HEK293T (cell line): ENCODE data around the gene C10orf71.

Source experiments
- CTCF ChIA-PET: fragments of 350-600 bp; formaldehyde crosslinking; extraction: SDS; loops from one replicate; lab custom pipeline; 2021; ENCODE audit warnings: antibody characterized with exemption, inconsistent platforms; lab: Yijun Ruan, JAX
- POLR2A ChIA-PET: fragments of 350-600 bp; formaldehyde crosslinking; extraction: SDS; loops from one replicate; lab custom pipeline; 2020; ENCODE audit warnings: antibody characterized with exemption, inconsistent platforms; lab: Yijun Ruan, JAX
- DNase-seq: peaks from one replicate; pipeline ENCODE4 v3.0.0; 2012; ENCODE audit warnings: mixed read lengths; ENCODE audit errors: extremely low spot score
- ARNT ChIP-seq: fragments of 450-650 bp; IDR thresholded peaks from 2 replicates; pipeline ENCODE4 v1.6.1; 2017; ENCODE audit warnings: mild to moderate bottlenecking
- BHLHE40 ChIP-seq: fragments of 450-650 bp; IDR thresholded peaks from 2 replicates; pipeline ENCODE4 v1.6.1; 2016; ENCODE audit warnings: mild to moderate bottlenecking, moderate library complexity, borderline replicate concordance
- CTBP1 ChIP-seq: fragments of 450-650 bp; IDR thresholded peaks from 2 replicates; pipeline ENCODE4 v1.6.1; 2016; ENCODE audit warnings: borderline replicate concordance
- ELF4 ChIP-seq: fragments of 450-650 bp; IDR thresholded peaks from 2 replicates; pipeline ENCODE4 v1.6.1; 2017; ENCODE audit warnings: antibody characterized with exemption
- FOXA1 ChIP-seq: fragments of 450-650 bp; IDR thresholded peaks from 2 replicates; pipeline ENCODE4 v1.6.1; 2016; ENCODE audit warnings: mild to moderate bottlenecking
- FOXK2 ChIP-seq: fragments of 450-650 bp; IDR thresholded peaks from 2 replicates; pipeline ENCODE4 v1.6.1; 2016; ENCODE audit warnings: mild to moderate bottlenecking
- FOXM1 ChIP-seq: fragments of 450-650 bp; IDR thresholded peaks from 2 replicates; pipeline ENCODE4 v1.6.1; 2017; ENCODE audit warnings: mild to moderate bottlenecking, borderline replicate concordance
- HDGF ChIP-seq: fragments of 450-650 bp; IDR thresholded peaks from 2 replicates; pipeline ENCODE4 v1.6.1; 2017; ENCODE audit warnings: antibody characterized with exemption, borderline replicate concordance
- L3MBTL2 ChIP-seq: fragments of 450-650 bp; conservative IDR thresholded peaks from 2 replicates; pipeline ENCODE4 v1.6.1; 2016; ENCODE audit warnings: mild to moderate bottlenecking
- LEF1 ChIP-seq: fragments of 450-650 bp; IDR thresholded peaks from 2 replicates; pipeline ENCODE4 v1.6.1; 2017; ENCODE audit warnings: mild to moderate bottlenecking, borderline replicate concordance
- NFRKB ChIP-seq: fragments of 450-650 bp; IDR thresholded peaks from 2 replicates; pipeline ENCODE4 v1.6.1; 2016; ENCODE audit warnings: mild to moderate bottlenecking, moderate library complexity
- SP1 ChIP-seq: fragments of 450-650 bp; IDR thresholded peaks from 2 replicates; pipeline ENCODE4 v1.6.1; 2017
- SUZ12 ChIP-seq: fragments of 450-650 bp; IDR thresholded peaks from 2 replicates; pipeline ENCODE4 v1.6.1; 2016; ENCODE audit warnings: mild to moderate bottlenecking
- TARDBP ChIP-seq: fragments of 450-650 bp; IDR thresholded peaks from 2 replicates; pipeline ENCODE4 v1.6.1; 2016
- ZNF384 ChIP-seq: fragments of 450-650 bp; IDR thresholded peaks from 2 replicates; pipeline ENCODE4 v1.6.1; 2016
- TF ChIP-seq, protein P1 (sequence below): fragments of 450-650 bp; IDR thresholded peaks from 2 replicates; pipeline ENCODE4 v1.6.1; 2016

The C10orf71 gene

GRCh38 chr10:49268185-49268584 is 30.8 kb upstream of the C10orf71 start:
- no peak for DNase-seq
- ChIA-PET CTCF (no interaction called here), POLR2A (no interaction called here)
- TF ChIP-seq BHLHE40 = no peak

GRCh38 chr10:49269523-49269922 is 29.4 kb upstream of the C10orf71 start:
- no peak for DNase-seq
- POLR2A ChIA-PET = no interaction called here
- CTCF ChIA-PET = no interaction called here
- TF ChIP-seq SUZ12 = no peak
- TF ChIP-seq CTBP1 = no peak
- TF ChIP-seq ZNF384 = no peak
- TF ChIP-seq BHLHE40 = no peak
- no peak for TF ChIP-seq FOXM1
- TF ChIP-seq ARNT = no peak
- TF ChIP-seq FOXA1 = no peak
- TF ChIP-seq FOXK2 = no peak
- TF ChIP-seq TARDBP = no peak
- no peak for TF ChIP-seq NFRKB

GRCh38 chr10:49270565-49270964 is 28.4 kb upstream of the C10orf71 start:
- ChIA-PET CTCF (no interaction called here), POLR2A (no interaction called here)
- no peak for DNase-seq
- TF ChIP-seq NFRKB = no peak
- TF ChIP-seq ARNT = no peak
- TF ChIP-seq TARDBP = no peak
- TF ChIP-seq L3MBTL2 = no peak
- TF ChIP-seq ZNF384 = no peak
- no peak for TF ChIP-seq LEF1

DNA sequence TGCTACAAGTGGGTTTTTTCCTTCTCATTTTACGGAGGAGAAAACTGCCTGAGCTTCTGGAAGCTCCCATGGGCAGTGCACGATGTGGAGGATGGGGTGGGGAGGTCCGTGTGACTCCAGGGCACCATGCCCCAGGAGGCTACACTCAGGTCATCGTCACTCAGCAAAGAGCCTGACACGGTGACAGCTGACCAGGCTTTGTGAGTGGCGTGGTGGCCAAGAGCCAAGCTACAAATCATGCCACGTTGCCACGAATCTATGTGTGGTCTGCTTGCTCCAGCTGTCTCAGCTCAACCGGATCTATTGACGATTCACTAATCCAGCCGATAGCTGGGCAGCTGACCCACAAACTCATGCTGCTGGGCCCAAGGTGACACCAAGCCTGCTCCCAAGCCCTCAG is 27.6 kb upstream of the C10orf71 start:
- POLR2A ChIA-PET = no interaction called here
- no peak for DNase-seq
- CTCF ChIA-PET = no interaction called here
- no peak for TF ChIP-seq SUZ12
- no peak for TF ChIP-seq HDGF
- no peak for TF ChIP-seq FOXA1
- no peak for TF ChIP-seq ELF4
- TF ChIP-seq L3MBTL2 = no peak

DNA sequence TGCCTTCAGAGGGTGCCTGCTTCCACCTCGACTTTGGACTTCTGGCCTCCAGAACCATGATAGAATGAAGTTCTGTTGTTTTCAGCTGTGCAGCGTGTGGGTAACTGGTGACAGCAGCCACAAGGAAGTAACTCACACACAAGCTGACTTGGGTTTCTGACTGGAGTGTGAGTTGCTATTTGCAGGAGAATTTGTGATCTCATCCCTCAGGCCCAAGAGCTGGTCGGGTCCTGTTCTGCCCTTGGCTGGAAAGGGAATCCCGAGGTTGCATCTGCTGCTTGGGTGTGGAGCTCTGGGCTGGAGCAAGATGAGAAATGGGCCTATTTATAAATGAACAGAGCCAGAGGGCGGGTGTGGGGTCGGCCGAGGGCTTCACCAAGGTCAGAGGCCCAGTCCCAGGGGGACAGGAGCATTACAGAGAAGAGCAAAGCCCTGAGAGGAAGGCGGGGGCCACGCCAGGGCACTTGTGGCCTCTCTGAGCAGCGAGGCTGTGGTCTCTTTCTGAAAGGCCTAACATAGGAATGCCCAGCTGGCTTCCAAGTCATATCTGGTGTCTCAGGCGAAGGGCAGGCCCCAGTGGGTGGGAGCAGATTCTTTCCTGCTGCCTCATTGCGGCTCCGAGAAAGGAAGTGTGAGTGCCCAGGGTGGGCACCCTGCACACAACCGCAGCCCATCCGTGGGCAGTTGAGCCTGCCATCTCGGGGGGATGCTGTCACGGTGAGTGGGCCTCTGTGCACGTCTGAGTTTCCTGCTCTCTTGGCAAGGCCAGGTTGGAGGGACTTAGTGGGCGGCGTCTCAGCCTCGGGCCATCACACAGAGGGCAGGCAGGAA is 26.5 kb upstream of the C10orf71 start:
- ChIA-PET POLR2A (no interaction called here), CTCF (no interaction called here)
- TF ChIP-seq, protein P1, sequence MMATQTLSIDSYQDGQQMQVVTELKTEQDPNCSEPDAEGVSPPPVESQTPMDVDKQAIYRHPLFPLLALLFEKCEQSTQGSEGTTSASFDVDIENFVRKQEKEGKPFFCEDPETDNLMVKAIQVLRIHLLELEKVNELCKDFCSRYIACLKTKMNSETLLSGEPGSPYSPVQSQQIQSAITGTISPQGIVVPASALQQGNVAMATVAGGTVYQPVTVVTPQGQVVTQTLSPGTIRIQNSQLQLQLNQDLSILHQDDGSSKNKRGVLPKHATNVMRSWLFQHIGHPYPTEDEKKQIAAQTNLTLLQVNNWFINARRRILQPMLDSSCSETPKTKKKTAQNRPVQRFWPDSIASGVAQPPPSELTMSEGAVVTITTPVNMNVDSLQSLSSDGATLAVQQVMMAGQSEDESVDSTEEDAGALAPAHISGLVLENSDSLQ = no peak
- TF ChIP-seq FOXA1 (no peak), ARNT (no peak), TARDBP (no peak), SUZ12 (no peak), FOXM1 (no peak), BHLHE40 (no peak), ELF4 (no peak), L3MBTL2 (no peak), LEF1 (no peak), CTBP1 (no peak), FOXK2 (no peak), HDGF (no peak)
- no peak for DNase-seq

DNA sequence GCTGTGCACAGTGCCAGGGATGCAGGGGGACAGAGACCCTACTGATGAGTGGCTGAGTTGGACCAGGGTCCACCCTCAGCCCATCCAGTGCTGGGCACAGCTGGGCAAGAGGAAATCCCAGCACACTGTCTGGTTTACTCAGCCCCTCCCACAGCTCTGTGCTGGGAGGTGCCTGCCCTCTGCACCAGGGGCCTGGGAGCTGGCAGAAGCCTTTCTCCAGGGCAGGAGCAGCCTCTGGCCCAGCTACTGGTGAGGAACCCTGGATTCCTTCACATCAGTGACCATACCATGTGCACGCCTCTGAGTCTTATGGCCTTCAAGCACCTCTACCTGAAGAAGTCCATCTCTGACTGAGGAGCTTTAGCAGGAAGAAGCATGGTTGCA is 25.9 kb upstream of the C10orf71 start:
- TF ChIP-seq FOXM1 (no peak), SUZ12 (no peak), ZNF384 (no peak), ELF4 (no peak), TARDBP (no peak), FOXK2 (no peak), BHLHE40 (no peak), LEF1 (no peak), CTBP1 (no peak), L3MBTL2 (no peak), HDGF (no peak), ARNT (no peak), FOXA1 (no peak), NFRKB (no peak), SP1 (no peak)
- TF ChIP-seq, protein P1 = no peak
- no peak for DNase-seq
- CTCF ChIA-PET = interaction anchor here (0.8 kb wide), 1 partner anchor 10 kb away, joined by 3 read pairs; no protein-coding TSS in a partner anchor
- POLR2A ChIA-PET = no interaction called here

DNA sequence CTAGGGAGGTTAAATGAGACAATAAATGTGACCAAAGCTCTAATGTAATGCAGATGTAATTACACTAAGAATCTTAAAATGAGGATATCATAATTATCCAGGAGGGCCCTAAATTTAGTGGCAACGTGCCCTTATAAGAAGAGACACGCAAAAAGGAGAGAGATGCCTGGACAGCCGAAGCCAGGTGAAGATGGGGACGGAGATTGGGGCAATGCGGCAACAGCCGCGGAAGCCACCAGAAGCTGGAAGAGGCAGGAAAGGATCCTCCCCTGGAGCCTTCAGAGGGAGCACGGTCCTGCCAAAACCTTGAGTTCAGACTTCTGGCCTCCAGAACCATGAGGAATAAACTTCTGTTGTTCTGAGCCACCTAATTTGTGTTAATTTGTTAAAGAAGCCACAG is 25.3 kb upstream of the C10orf71 start:
- ChIA-PET POLR2A (no interaction called here), CTCF (interaction anchor here (0.8 kb wide), 1 partner anchor 9 kb away, joined by 3 read pairs; no protein-coding TSS in a partner anchor)
- TF ChIP-seq FOXA1 = no peak
- no peak for TF ChIP-seq L3MBTL2
- TF ChIP-seq SUZ12 = no peak
- TF ChIP-seq HDGF = no peak
- no peak for TF ChIP-seq FOXK2
- TF ChIP-seq FOXM1 = no peak
- no peak for TF ChIP-seq ARNT
- TF ChIP-seq, protein P1 = no peak
- no peak for TF ChIP-seq TARDBP
- TF ChIP-seq CTBP1 = no peak
- TF ChIP-seq ELF4 = no peak
- no peak for TF ChIP-seq ZNF384
- no peak for DNase-seq
